ENCODE data around the gene KIF1B. TPM values are rescaled to one million over a fixed set of nuclear protein-coding genes. Genes with fewer than 3 reads are reported as not detected.

KIF1B gene
- total RNA-seq, 1 donor from 2014 or later, result 113 TPM

- peaks cover 34% of the 10 kb centered on the region for H3K4me1 Mint-ChIP-seq
- H3K27ac Mint-ChIP-seq (ENCODE audit: unreplicated experiment), result no peak overlapping the region
- H3K9me3 Mint-ChIP-seq, result no peaks in the 10 kb centered on the region
- H3K36me3 Mint-ChIP-seq (ENCODE audit: low read depth), result peaks cover 2% of the 10 kb centered on the region
- no peak for DNase-seq (ENCODE audit: low read depth, low spot score)
- no peak overlapping the region for H3K4me3 Mint-ChIP-seq
- no peaks in the 10 kb centered on the region for H3K27me3 Mint-ChIP-seq (ENCODE audit: low read depth)
- TF ChIP-seq CTCF (conservative IDR thresholded peaks at IDR 0.05), result no peak
Measured at GRCh38 chr1:10229903-10230302, 19.5 kb downstream of the KIF1B start.

DNA sequence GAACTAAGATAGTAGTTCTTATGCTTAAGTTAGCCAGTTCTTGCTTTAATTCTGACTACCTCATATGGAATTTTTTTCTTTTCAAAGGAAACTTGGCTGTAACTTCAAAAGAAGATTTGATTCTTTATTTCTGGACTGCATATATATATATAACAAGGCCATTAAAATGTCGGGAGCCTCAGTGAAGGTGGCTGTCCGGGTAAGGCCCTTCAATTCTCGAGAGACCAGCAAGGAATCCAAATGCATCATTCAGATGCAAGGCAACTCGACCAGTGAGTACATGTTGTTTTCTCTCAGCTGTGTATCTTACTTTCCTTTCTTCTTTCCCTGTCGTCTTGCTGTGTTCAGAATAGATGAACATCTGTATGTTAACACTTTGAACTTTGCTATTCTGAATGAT lies 21.8 kb downstream of the KIF1B start:
- no peak for TF ChIP-seq CTCF (conservative IDR thresholded peaks at IDR 0.05)
- Mint-ChIP-seq H3K4me1 (peaks cover 25% of the 10 kb centered on the region), H3K27ac (ENCODE audit: unreplicated experiment) (no peak overlapping the region), H3K36me3 (ENCODE audit: low read depth) (peaks cover 1% of the 10 kb centered on the region), H3K4me3 (no peak overlapping the region), H3K27me3 (ENCODE audit: low read depth) (no peaks in the 10 kb centered on the region), H3K9me3 (no peaks in the 10 kb centered on the region)
- no peak for DNase-seq (ENCODE audit: low read depth, low spot score)

DNA sequence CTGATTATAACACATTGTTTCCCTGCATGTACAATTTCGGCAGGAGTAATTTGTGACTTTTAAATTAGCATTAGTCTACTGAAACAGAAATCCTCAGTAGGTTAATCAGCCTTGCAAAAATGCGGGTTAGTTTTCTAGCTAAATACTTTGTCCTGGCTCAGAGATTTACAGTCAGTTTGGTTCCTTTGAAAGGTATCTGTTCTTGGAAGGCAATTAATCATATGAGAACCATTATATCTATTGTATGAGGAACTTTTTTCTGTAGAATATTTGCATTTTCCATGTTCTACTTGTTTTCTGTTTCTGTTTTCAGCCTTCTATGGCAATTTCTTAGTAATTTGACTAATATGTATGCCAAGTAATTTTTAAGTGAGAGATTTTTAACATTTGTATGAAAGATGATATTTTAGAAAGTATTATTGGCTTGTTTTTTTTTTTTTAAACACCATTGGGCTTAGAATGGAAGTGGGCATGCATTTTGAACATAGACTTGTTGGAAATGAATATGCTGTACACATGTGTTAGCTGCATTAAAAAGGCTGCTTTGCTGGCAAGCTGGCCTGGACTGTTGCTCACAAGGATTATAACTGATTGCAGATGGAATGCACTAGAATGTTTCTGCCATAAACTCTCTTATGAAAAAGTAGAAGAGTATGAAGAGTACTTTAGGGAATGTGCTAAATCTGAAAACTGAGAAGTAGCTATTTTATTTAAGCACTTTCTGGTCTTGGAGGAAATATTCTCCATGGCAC lies 26.2 kb downstream of the KIF1B start:
- no peaks in the 10 kb centered on the region for H3K9me3 Mint-ChIP-seq

DNA sequence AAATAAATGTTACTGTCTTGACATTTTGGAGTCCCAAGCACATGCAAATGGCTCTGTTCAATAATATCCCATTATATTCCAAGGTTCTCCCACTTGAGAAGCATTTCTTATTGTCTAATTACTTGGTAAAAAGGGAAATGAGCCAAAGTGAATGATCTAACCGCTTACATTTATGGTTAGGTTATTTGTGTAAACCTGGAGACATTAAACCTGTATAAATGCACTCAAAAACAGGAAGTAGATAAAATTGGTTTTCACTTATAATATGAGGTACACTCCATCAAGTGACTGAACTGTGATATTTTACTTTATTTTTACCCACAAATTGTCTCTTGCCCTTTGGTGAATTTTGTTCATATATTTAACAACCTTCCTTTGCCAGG lies 26.8 kb downstream of the KIF1B start:
- Mint-ChIP-seq H3K9me3 (no peaks in the 10 kb centered on the region), H3K27me3 (ENCODE audit: low read depth) (no peaks in the 10 kb centered on the region), H3K4me3 (no peak overlapping the region), H3K4me1 (peaks cover 19% of the 10 kb centered on the region), H3K27ac (ENCODE audit: unreplicated experiment) (no peak overlapping the region), H3K36me3 (ENCODE audit: low read depth) (peaks cover 3% of the 10 kb centered on the region)
- no peak for TF ChIP-seq CTCF (conservative IDR thresholded peaks at IDR 0.05)
- DNase-seq (ENCODE audit: low read depth, low spot score), result no peak

More for the DNA sequence above, 26.2 kb downstream of the KIF1B start:
- no peak for DNase-seq (ENCODE audit: low read depth, low spot score)
- Mint-ChIP-seq H3K36me3 (ENCODE audit: low read depth) (peaks cover 3% of the 10 kb centered on the region), H3K27ac (ENCODE audit: unreplicated experiment) (no peak overlapping the region), H3K4me3 (no peak overlapping the region), H3K4me1 (peaks cover 20% of the 10 kb centered on the region), H3K27me3 (ENCODE audit: low read depth) (no peaks in the 10 kb centered on the region)
- TF ChIP-seq CTCF (conservative IDR thresholded peaks at IDR 0.05), result no peak

- TF ChIP-seq CTCF (conservative IDR thresholded peaks at IDR 0.05), result no peak
- Mint-ChIP-seq H3K36me3 (ENCODE audit: low read depth) (peaks cover 9% of the 10 kb centered on the region), H3K4me1 (peaks cover 16% of the 10 kb centered on the region), H3K9me3 (peaks cover 1% of the 10 kb centered on the region), H3K27ac (ENCODE audit: unreplicated experiment) (no peak overlapping the region), H3K4me3 (no peak overlapping the region), H3K27me3 (ENCODE audit: low read depth) (no peaks in the 10 kb centered on the region)
- no peak for DNase-seq (ENCODE audit: low read depth, low spot score)
Measured at GRCh38 chr1:10242135-10242534, 31.8 kb downstream of the KIF1B start.

Measured in neural crest cell (in vitro differentiated cells).